ENCODE measurements around the gene CDR2. TPM values are rescaled to one million over a fixed set of nuclear protein-coding genes. Genes with fewer than 3 reads are reported as not detected.

The CDR2 gene
- total RNA-seq, 4 donors from 2014 or later, result 12.1 to 55.7 (median 21.7) TPM

DNA sequence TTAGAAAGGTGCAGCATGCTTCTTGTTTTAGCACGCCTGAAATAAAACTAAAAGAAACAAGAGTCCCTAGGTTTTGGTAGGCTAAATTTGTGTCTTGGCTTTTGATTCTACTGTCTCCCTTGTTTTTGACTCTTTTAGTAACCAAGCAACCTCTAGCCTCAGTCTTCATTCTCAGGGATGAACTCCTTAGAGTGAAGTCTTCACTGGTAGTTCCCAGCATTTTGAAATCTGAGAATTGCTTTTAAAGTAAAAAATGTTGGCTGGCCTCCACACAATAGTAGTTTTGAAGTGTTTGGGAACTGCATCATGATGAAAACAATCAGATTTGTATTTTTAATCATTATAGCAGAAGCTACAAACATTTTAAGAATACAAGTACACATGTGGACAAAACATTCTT lies 6.1 kb upstream of the CDR2 start:
- Histone ChIP-seq H3K36me3 (no peaks in the 10 kb centered on the region), H3K27ac (no peak overlapping the region), H3K4me1 (no peaks in the 10 kb centered on the region), H3K9me3 (no peaks in the 10 kb centered on the region), H3K27me3 (no peaks in the 10 kb centered on the region), H3K4me3 (no peak overlapping the region)
- TF ChIP-seq, protein P1, sequence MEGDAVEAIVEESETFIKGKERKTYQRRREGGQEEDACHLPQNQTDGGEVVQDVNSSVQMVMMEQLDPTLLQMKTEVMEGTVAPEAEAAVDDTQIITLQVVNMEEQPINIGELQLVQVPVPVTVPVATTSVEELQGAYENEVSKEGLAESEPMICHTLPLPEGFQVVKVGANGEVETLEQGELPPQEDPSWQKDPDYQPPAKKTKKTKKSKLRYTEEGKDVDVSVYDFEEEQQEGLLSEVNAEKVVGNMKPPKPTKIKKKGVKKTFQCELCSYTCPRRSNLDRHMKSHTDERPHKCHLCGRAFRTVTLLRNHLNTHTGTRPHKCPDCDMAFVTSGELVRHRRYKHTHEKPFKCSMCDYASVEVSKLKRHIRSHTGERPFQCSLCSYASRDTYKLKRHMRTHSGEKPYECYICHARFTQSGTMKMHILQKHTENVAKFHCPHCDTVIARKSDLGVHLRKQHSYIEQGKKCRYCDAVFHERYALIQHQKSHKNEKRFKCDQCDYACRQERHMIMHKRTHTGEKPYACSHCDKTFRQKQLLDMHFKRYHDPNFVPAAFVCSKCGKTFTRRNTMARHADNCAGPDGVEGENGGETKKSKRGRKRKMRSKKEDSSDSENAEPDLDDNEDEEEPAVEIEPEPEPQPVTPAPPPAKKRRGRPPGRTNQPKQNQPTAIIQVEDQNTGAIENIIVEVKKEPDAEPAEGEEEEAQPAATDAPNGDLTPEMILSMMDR (IDR thresholded peaks at IDR 0.05), result no peak
- TF ChIP-seq POLR2A (IDR thresholded peaks at IDR 0.05), result no peak
- intact Hi-C loops (cut with DNase I; ENCODE audit: low total_unique reads), result no loop called here
- DNase-seq, result no peak

GRCh38 chr16:22379656-22380055 lies 5.2 kb upstream of the CDR2 start:
- no peak for DNase-seq
- no peak overlapping the region for H3K27ac ChIP-seq
- H3K4me1 ChIP-seq, result no peaks in the 10 kb centered on the region
- TF ChIP-seq POLR2A (IDR thresholded peaks at IDR 0.05), result no peak
- TF ChIP-seq, protein P1 (IDR thresholded peaks at IDR 0.05), result no peak
- no peaks in the 10 kb centered on the region for H3K36me3 ChIP-seq
- no peaks in the 10 kb centered on the region for H3K9me3 ChIP-seq
- intact Hi-C loops (cut with DNase I; ENCODE audit: low total_unique reads), result no loop called here
- no peaks in the 10 kb centered on the region for H3K27me3 ChIP-seq
- H3K4me3 ChIP-seq, result no peak overlapping the region

DNA sequence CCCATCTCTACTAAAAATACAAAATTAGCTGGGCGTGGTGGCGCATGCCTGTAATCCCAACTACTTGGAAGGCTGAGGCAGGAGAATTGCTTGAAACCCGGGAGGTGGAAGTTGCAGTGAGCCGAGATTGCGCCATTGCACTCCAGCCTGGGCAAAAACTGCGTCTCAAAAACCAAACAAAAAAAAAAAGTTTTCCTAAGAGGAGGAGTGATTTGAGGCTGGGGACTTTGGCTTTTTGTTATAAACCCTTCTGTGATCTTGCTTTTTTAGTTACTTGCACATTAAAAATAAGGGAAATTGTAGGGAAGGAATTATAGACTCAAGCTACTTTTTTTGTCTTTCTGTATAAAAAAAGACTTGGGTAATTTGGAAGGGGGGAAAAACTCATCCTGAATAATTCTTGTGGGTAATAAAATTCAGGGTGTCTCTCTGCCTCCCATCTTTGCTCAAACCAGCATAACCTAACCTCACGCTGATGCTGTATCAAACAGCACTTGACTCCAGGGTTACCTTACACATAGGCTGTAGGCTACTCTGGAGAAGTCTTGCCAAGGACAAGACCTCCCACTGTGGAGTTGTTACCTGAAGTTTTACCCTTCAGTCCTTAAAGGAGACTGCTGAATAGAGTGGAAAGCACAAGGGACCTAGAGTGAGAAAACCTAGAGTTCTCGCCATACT lies 1.7 kb upstream of the CDR2 start:
- Histone ChIP-seq H3K27ac (no peak overlapping the region), H3K9me3 (no peaks in the 10 kb centered on the region), H3K27me3 (no peaks in the 10 kb centered on the region), H3K4me1 (peaks cover 0 to 8% of the 10 kb centered on the region in 2 donors), H3K4me3 (no peak overlapping the region), H3K36me3 (no peaks in the 10 kb centered on the region)
- TF ChIP-seq, protein P1 (IDR thresholded peaks at IDR 0.05), result no peak
- TF ChIP-seq POLR2A (IDR thresholded peaks at IDR 0.05), result no peak
- DNase-seq, result no peak
- intact Hi-C loops (cut with DNase I; ENCODE audit: low total_unique reads), result no loop called here

GRCh38 chr16:22375117-22375962 lies 921 bp upstream of the CDR2 start:
- H3K36me3 ChIP-seq, result no peaks in the 10 kb centered on the region
- peaks cover 0 to 8% of the 10 kb centered on the region in 2 donors for H3K4me1 ChIP-seq
- intact Hi-C loops (cut with DNase I; ENCODE audit: low total_unique reads), result no loop called here
- TF ChIP-seq, protein P1 (IDR thresholded peaks at IDR 0.05), result no peak
- TF ChIP-seq POLR2A (IDR thresholded peaks at IDR 0.05), result no peak
- H3K27me3 ChIP-seq, result no peaks in the 10 kb centered on the region
- no peaks in the 10 kb centered on the region for H3K9me3 ChIP-seq
- peak overlapping the region; percentile 76 to 84 for H3K27ac ChIP-seq
- peak overlapping the region; percentile 65 to 90 for H3K4me3 ChIP-seq
- DNase-seq, result no peak

Data from uterus (tissue), 4 donors.